GM18508 (cell line): Measurements from ENCODE around the gene PITX1.
"Not testable (repeated sequence)": the region's sequence is repeated elsewhere in the genome, so short reads cannot be mapped to it uniquely, and the experiment has no call there.

ENCODE experiments used
- ATAC-seq: cut with Tn5 transposase; IDR thresholded peaks from one replicate; pipeline ENCODE4 v1.9.1; 2021; ENCODE audit warnings: moderate number of reproducible peaks; ENCODE audit not compliant: insufficient read depth, unreplicated experiment

PITX1 gene

DNA sequence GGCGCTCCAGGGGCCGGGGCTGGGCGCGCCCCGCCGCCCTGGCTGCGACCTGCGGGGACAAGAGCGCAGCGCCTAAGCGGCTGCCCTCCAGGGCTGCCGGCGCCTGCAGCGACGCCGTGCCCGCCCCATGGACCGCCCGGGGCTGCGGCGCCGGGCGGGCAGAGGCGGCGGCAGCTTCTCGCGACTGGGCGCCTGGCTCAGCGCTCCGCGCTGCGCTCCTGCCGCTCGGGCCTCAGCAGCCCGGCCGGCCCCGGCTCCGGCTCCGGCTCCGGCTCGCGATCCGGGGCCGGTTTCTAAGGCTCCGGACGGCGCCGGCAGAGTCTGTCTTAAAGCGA, at the start of gene PITX1:
PITX1 (minus strand) TSS at position 328 of the 335 bp plus-strand sequence. CDS start 347 bp downstream, outside the sequence.
- ATAC-seq: no peak

DNA sequence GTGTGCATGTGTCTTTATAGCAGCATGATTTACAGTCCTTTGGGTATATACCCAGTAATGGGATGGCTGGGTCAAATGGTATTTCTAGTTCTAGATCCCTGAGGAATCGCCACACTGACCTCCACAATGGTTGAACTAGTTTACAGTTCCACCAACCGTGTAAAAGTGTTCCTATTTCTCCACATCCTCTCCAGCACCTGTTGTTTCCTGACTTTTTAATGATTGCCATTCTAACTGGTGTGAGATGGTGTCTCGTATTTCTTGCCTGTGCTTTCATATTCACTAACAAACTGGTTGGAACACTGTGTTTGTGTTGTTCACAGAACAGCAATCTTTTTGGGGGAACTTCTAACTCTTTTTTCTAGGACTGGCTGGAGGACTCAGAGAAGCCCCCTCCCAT, 49.3 kb upstream of the PITX1 start:
- ATAC-seq: not testable (repeated sequence)

GRCh38 chr5:135081240-135081639, 47.2 kb upstream of the PITX1 start:
- no peak for ATAC-seq

DNA sequence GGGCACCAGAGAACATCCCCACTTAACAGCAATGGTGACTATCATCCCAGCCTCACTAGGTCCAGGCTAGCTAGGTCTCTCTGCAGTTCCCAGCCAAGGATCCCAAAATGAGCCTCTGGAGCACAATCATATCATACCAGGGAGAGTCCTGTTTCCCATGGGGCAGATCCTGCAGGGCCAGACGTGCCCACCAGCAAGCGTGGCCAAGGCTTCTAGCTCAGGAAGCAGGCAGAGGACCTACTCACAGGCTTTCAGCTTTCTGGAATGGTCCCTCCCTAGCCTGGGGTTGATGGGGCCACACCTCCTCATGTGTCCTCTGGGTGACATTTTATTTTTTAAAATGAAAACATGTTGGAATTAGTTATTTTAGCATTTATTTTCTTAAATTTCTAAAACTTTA, 45.7 kb upstream of the PITX1 start:
- ATAC-seq: no peak

DNA sequence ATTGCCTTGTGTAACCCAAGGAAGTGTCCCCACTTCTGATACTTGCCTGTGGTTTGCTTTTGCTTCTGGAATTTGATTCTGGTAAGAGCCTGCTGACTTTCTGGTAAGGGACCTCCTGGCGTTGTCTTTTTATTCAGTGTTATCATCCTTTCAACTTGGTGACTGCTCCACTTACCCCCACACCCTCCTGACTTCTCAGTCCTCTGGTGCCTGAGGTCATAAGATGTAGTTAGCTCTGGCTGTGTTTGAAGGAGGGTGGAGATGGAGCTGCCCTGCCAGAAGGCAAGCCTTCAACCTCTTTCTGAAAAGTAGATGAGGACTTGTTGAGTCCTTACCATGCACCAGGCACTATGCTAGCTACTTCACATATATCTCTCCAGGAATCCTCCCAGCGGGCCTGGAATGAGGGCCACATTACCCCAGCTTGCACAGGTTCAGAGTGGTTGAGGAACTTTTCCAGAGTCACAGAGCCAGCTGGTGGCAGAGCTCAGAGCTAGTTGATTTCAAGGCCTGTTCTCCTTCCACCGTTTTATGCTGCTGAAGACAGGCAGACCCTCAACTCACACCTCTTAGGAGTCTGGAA, 45.2 kb upstream of the PITX1 start:
- no peak for ATAC-seq

DNA sequence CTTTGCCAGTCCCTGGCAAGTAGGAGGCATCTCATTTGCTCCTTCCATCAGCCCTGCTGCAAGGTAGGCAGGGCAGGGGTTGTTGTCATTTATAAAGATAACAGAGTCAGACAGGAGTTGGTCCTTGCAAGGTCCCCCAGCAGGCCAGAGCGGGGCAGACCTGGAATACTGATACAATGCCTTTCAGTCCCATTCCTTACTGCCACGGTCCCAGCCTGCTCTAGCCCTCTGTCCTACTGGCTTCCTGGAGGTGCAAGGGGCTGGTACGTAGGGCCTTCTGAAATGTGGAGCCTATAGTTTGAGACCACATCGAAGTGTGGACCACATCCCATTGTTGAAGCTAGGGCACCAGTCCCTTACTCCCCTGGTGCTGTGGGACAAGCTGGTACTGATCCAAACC, 42.8 kb upstream of the PITX1 start:
- ATAC-seq: no peak

DNA sequence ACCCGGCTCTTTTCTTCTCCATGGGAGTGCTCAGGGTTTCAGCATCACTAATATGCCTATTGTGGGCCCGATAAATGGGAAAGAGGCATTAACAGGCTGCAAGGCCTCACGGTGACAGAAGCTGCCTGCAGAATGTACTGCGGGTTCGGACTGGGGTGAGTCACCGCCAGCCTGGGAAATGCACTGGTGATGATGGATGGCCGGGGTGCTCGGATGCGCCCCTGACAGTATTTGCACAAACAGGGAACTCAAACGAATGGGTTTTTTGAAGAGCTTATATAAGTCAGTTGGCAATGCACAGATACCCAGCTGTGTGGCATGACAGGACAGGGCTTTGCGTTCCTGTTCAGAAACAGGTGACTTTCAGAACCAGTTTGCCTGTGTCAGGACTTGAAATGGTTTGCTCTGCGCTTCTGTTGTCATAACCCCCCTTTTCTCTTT, 42.0 kb upstream of the PITX1 start:
- no peak for ATAC-seq

DNA sequence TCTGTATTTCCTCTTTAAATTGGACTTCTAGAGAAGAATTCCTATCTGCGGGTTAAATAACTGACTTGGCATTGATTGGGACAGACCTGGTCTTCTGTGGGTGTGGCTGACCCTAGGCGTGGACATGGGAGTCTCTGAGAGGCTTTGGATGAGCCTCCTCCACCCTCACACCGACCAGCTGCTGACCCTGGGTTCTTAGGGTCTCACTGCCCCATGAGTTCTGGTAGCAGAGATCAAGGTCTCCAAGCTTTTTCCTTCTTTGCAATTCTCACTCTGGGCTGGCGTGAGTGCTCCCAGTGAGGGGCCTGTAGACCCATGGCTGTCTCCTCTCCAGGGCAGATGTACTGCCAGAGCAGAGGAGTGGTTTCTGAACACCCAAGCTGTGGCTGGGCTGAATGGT, 41.6 kb upstream of the PITX1 start:
- ATAC-seq: no peak

DNA sequence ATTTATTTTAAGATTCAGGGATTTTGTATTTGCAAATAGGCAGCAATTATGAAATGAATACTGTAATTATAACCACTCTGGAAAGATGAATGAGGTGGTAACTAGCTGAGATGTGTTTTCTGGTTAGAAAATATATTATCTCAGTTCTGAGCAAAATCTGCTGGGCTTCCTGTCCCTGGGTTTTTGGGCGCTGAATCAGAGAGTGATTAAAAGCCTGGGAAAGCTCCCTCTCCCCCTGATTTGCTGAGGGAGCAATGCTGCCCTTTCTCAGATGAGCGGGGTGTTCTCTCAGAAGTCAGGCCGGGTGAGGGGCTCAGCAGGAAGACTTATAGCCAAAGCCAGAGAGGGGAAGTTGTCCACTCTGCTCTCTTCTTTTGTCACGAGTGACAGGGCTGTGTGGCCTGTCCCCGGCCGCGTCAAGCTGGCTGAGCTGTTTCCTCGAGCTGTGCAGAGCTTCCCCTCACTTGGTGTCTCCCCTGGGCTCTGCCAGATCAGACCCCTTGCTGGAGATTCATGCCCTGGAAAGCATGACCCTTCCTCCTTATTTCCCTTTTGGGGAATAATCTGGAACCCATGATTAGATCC, 39.8 kb upstream of the PITX1 start:
- ATAC-seq: no peak

DNA sequence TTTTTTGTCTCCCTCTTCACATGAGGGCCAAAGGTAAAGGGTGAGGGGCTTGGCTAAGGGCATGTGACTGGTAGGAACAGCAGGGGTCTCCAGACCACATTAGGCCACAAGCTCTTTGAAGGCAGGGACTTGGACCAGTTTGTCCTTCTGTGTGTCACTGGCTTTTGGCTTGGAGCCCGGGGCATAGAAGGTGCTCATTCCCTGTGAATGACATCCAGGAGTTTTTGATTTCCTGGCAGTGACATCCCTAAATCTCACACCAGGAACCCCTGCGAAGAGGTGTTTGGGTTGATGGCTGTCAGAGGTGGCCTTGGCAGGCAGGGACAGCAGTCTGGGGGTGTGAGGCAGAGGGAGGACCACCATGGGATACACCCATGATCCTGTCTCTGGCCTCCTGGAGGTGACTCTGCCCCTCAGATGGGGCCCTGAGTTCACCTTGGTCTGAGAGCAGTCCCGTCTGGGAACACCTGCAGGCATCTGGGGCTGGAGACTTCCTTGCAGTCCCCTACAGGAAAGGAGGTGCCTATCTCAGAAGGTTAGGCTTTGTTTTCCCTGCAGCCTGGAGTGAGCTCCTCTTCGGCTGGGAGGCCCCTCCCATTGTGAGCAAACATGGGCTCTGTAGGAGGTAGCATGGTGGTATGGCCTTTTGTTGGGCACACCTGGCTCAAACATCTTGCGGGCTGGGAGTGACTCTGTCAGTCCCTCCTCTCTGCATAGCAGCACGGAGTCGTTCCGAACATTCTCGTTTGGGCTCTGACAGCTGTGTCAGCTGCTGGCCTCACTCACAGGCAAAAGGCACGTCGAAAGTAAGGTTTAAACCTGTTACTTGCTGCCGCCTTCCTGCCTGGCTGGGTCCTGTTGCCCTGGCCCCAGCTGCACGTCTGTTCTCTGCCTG, 38.6 kb upstream of the PITX1 start:
- ATAC-seq: no peak

- no peak for ATAC-seq
Measured at GRCh38 chr5:135071311-135071710, 37.3 kb upstream of the PITX1 start.

- ATAC-seq: no peak
Measured at GRCh38 chr5:135069895-135070657, 36.0 kb upstream of the PITX1 start.

GRCh38 chr5:135069016-135069770, 35.2 kb upstream of the PITX1 start:
- no peak for ATAC-seq

DNA sequence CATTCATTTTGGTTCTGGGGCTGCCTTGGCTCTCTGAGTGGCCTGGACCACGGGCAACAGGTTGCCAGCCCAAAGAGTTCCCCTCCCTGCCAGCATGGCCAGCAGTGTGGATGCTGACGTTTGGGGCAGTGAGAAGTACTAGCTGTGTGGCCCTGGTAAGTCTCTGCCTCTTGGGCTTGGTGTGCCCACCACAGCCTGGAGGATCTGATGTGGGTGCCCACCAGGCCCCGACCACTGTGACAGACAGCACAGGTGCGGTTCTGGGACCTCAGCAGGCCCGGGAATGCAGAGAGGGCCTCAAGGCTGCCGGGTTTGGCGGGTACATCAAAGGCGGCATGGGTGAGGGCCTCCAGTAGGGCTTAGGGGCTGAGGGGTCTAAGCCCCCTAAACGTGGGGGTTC, 33.6 kb upstream of the PITX1 start:
- ATAC-seq: no peak

- ATAC-seq: no peak
Measured at GRCh38 chr5:135066781-135067180, 32.8 kb upstream of the PITX1 start.

DNA sequence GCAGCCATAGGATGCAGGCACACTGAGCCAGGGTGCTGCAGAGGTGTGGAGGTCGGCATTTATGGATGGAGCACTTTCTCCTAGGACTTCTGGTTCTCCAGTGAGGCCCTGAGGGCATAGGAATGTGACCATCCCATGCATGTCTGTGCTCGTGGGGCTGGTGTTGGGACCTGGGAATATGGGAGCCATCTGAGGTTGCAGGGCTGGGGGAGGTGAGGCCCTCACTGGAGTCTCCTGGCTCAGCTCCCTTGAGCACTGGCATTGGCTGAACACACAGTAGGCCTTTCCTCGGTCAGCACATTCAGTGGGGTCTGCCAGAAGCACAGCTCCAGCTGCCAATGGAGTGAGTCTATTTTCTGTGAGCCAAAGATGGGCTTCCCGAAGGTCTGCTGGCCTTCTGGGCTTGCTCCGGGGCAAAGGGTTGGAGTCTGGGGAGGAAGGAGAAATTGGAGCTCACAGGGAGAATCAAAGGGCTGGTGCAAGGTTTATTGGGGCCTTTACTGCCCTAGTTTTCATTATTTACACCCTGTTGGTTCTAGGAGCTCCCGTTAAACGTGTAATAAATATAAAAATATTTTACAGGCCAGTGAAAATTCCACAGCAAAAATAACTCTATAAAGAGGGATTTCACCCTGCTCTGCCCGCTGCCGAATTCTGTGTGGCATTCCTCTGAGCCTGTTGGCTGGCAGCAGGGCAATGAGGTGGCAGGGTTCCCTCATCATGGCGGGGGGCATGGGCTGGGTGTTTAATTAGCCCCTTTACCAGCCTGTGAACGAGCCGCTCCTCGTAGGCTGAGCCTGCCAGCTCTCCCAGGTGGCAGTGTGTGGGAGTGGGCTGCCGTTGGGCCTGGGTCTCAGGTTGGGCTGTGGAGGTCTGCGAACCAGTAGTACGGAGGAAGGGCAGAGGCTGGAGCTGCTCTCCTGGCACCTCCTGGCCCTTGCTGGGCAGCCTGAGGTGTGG, 31.6 kb upstream of the PITX1 start:
- ATAC-seq: no peak

DNA sequence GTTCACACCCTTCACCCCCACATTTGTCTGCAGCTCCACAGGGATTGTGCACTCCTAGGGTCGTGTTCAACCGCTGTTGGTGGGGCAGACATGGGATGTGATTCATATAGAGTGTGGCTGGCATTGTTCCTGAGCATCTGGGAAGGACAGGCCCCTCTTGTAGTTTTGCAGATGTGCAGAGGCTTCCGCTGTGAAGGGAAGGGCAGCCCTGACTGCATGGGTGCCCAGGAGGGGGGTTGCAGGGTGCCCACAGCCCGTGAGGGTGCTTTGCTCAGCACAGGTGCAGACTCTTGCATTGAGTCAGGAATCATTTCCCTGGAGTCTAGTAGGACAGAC, 30.2 kb upstream of the PITX1 start:
- ATAC-seq: no peak

DNA sequence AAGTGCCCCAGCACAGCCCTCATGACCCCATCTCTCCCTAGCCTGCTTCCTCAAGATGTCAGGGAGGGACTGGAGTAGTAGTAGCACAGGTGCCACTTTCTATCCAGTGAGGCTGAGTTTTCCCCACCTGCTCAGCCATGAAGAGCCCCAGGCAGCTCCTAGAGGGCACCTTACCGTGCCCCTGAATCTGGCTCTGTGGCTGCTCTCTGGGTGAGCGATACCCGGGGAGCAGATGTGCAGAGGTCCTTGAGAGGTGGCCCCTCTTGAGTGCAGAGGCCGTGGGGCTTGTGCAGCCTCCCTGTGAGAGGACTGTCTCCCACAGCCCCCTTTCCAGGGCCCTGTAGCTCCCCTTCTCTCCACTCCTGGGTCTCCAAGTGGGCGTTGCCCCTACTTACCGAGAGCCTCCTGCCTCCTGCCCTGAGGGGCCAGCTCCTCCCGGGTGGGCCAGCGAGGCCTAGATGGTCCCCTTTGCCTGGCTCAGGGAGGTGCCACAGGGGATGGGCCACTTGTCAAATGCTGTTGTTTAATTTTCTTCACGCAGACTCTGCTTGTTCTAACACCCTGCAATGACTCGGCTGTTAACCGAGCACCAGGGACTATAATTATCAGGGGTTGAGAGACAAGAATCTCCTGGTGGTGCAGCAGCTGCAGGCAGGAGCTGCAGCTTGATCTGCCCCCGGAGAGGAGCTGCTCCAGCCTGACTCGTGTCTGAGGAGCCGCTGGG, 29.6 kb upstream of the PITX1 start:
- no peak for ATAC-seq

- ATAC-seq: no peak
Measured at GRCh38 chr5:135063056-135063445, 29.0 kb upstream of the PITX1 start.
